CD4-positive, alpha-beta T cell treated with Interleukin-15 for 4 hours (primary cell): Measurements from ENCODE around the gene ARHGEF10L.
"Not testable (repeated sequence)": the region's sequence is repeated elsewhere in the genome, so short reads cannot be mapped to it uniquely, and the experiment has no call there.

Experiments used
- DNase-seq: peaks from one replicate; pipeline ENCODE4 v3.0.0-alpha.2; 2020; ENCODE audit warnings: low spot score

Gene ARHGEF10L

DNA sequence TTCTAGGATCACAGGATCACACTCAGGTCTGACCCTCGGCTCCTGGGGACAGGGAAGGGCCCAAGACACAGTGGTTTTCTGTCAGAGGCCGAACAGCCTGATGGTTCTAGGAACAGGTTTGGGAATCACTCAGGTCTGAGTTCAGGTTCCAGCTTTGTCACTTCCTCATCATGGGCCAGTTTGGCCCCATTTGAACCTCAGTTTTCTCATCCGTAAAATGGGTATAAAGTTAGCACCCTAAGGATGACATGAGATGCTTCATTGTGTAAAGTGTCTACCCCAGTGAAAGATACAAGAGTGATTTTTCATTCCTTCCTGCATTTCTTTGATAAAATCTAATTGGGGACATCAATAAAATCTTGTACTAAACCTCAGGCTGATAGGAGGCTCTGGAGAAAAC is 204.4 kb downstream of the ARHGEF10L start:
- no peak for DNase-seq

DNA sequence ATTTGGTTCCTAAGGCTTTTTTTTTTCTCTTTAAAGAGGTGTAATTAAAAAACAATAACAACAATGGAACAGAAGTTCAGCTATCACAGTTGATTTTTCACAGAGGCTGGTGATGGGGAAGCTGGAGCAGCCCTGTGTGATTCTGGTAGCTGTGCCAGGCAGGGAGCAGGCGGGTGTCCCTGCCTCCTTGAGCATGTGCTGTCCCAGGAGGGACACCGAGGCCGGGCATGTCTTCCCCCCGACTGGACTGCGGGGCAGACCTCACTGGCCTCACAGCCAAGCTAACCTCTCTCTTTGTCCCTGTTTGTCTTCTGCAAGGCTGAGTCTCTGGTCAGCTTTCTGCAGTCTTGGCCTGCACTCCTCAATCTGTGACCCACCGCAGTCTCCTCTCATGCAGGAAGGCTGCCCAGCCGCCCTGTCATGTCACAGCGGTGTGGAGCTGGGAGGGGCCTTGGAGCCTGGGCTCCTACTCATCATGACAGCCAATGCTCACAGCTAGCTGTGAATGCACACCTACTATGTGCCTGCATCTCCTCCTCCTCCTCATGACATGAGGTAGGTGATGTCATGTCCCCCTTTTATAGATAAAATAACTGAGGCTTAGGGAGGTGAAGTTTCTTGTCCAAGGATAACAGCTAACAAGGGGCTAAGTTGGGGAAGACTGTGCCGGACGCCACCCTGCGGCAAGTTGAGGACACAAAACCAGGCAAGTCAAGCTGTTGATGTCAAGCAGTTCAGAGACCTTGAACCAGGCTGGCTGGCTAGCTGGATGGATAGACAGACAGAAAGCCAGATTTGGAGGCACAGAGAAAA is 205.4 kb downstream of the ARHGEF10L start:
- no peak for DNase-seq

DNA sequence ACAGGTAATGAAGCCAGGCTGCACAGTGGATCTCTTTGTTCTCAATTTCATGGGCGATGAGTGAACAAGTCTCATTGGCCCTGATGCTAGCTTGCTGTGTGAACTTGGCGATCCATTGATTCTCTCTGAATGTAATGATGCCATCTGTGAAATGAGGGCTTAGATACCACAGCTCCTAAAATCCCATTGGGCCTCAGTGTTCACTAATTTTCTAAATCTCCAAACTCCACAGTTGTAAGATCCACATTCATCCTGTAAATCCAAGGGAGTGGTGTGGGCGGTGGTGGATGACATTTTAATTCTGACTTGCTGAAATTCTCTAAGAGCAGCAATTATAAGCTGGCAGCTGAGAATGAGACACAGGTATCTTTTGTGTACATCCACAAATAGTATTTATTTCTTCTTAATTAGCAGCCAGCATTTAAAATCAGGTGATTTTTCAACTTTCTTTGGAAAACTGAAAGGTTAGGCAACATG is 206.0 kb downstream of the ARHGEF10L start:
- no peak for DNase-seq

DNA sequence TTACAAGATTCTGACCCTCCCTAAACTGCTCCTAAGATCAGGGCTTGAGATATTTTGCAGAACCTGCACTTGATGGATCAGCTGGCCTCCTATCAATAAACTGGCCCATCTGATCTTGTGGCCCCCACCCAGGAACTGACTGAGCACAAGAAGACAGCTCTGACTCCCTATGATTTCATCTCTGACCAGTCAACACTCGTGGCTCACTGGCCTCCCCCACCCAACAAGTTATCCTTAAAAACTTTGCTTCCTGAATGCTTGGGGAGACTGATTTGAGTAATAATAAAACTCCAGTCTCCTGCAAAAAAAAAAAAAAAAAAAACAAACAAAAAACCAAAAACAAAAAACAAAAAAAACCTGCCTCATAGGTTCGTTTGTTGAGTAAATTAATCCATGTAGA is 206.8 kb downstream of the ARHGEF10L start:
- not testable (repeated sequence) for DNase-seq

DNA sequence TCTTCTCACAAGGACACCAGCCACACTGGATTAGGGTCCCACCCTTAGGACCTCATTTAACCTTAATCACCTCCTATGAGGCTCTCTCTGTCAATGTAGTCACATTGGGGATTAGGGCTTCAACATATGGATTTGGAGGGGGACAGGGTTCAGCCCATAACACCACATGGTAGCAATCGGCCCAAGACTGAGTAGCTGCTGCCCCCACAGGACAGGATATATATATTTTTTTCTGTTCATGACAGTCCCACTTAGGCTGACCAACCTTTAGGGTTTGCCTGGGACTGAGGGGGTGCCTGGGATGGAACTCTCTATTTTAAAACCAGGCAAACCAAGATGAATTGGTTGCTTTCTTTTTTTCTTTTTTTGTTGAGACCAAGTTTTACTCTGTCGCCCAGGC is 207.4 kb downstream of the ARHGEF10L start:
- DNase-seq = no peak
